Measurements from ENCODE around the gene ITGB2. TPM values are rescaled to one million over a fixed set of nuclear protein-coding genes. Genes with fewer than 3 reads are reported as not detected.

Gene ITGB2
- total RNA-seq, 1 donor from 2014 or later, result 65.5 TPM

- H3K9me3 ChIP-seq, result no peaks in the 10 kb centered on the region
- no peaks in the 10 kb centered on the region for H3K27me3 ChIP-seq
- TF ChIP-seq CTCF (IDR thresholded peaks at IDR 0.05), result no peak
- no peaks in the 10 kb centered on the region for H3K4me1 ChIP-seq
- no peak overlapping the region for H3K4me3 ChIP-seq
- H3K27ac ChIP-seq, result no peak overlapping the region
- DNase-seq (ENCODE audit: low spot score in 2 of 2), result no peak
- no peaks in the 10 kb centered on the region for H3K36me3 ChIP-seq
- intact Hi-C loops (cut with DNase I), result no loop called here
Measured at GRCh38 chr21:44901391-44902074, 19.2 kb downstream of the ITGB2 start.

GRCh38 chr21:44900559-44901251 is 20.0 kb downstream of the ITGB2 start:
- Histone ChIP-seq H3K27ac (no peak overlapping the region), H3K27me3 (no peaks in the 10 kb centered on the region), H3K4me3 (no peak overlapping the region), H3K36me3 (no peaks in the 10 kb centered on the region), H3K9me3 (no peaks in the 10 kb centered on the region), H3K4me1 (no peaks in the 10 kb centered on the region)
- intact Hi-C loops (cut with DNase I), result no loop called here
- TF ChIP-seq CTCF (IDR thresholded peaks at IDR 0.05), result no peak
- DNase-seq (ENCODE audit: low spot score in 2 of 2), result no peak

GRCh38 chr21:44899768-44900558 is 20.7 kb downstream of the ITGB2 start:
- no peak for TF ChIP-seq CTCF (IDR thresholded peaks at IDR 0.05)
- no peaks in the 10 kb centered on the region for H3K36me3 ChIP-seq
- H3K9me3 ChIP-seq, result no peaks in the 10 kb centered on the region
- DNase-seq (ENCODE audit: low spot score in 2 of 2), result no peak
- H3K4me3 ChIP-seq, result no peak overlapping the region
- no peak overlapping the region for H3K27ac ChIP-seq
- no peaks in the 10 kb centered on the region for H3K4me1 ChIP-seq
- H3K27me3 ChIP-seq, result no peaks in the 10 kb centered on the region
- intact Hi-C loops (cut with DNase I), result no loop called here

- Histone ChIP-seq H3K27me3 (no peaks in the 10 kb centered on the region), H3K36me3 (no peaks in the 10 kb centered on the region), H3K27ac (no peak overlapping the region), H3K9me3 (no peaks in the 10 kb centered on the region), H3K4me3 (no peak overlapping the region), H3K4me1 (no peaks in the 10 kb centered on the region)
- DNase-seq (ENCODE audit: low spot score in 2 of 2), result no peak
- intact Hi-C loops (cut with DNase I), result no loop called here
- no peak for TF ChIP-seq CTCF (IDR thresholded peaks at IDR 0.05)
Measured at GRCh38 chr21:44898851-44899767, 21.6 kb downstream of the ITGB2 start.

- intact Hi-C loops (cut with DNase I), result no loop called here
- H3K9me3 ChIP-seq, result no peaks in the 10 kb centered on the region
- H3K27ac ChIP-seq, result no peak overlapping the region
- DNase-seq (ENCODE audit: low spot score in 2 of 2), result no peak
- no peak overlapping the region for H3K4me3 ChIP-seq
- no peak for TF ChIP-seq CTCF (IDR thresholded peaks at IDR 0.05)
- H3K36me3 ChIP-seq, result no peaks in the 10 kb centered on the region
- no peaks in the 10 kb centered on the region for H3K27me3 ChIP-seq
- H3K4me1 ChIP-seq, result no peaks in the 10 kb centered on the region
Measured at GRCh38 chr21:44898011-44898488, 22.6 kb downstream of the ITGB2 start.
